Measurements from ENCODE around the gene RUNDC1.
A peak's percentile ranks its signal among the peaks of the same experiment; 100 is the strongest.
"Not testable (repeated sequence)": the region's sequence is repeated elsewhere in the genome, so short reads cannot be mapped to it uniquely, and the experiment has no call there.

Gene RUNDC1

GRCh38 chr17:42980274-42980765 is at the start of gene RUNDC1:
Gene RUNDC1, plus strand, starts transcription at chr17:42980565. Its CDS starts 12 bp downstream, at chr17:42980577.
- peak; percentile 77 for DNase-seq

- DNase-seq = peak; percentile 34
Observed at GRCh38 chr17:42937712-42938596, 42.4 kb upstream of the RUNDC1 start.

- DNase-seq = no peak
Observed at GRCh38 chr17:42944211-42944610, 36.2 kb upstream of the RUNDC1 start.

GRCh38 chr17:42946812-42947211 is 33.6 kb upstream of the RUNDC1 start:
- DNase-seq = no peak

GRCh38 chr17:42950044-42950783 is 30.2 kb upstream of the RUNDC1 start:
- DNase-seq = no peak

- DNase-seq = no peak
Observed at GRCh38 chr17:42953669-42954068, 26.7 kb upstream of the RUNDC1 start.

- DNase-seq = peak; percentile 92
Observed at GRCh38 chr17:42964161-42964932, 16.0 kb upstream of the RUNDC1 start, which contains the start of gene AARSD1. Gene AARSD1, minus strand, starts transcription at chr17:42964454. Its CDS starts 14 bp downstream, at chr17:42964440.

- DNase-seq = no peak
Observed at GRCh38 chr17:42967925-42968324, 12.4 kb upstream of the RUNDC1 start.

- DNase-seq = no peak
Observed at GRCh38 chr17:42969001-42969581, 11.3 kb upstream of the RUNDC1 start.

GRCh38 chr17:42971589-42971988 is 8.8 kb upstream of the RUNDC1 start:
- DNase-seq = no peak

GRCh38 chr17:42973323-42973722 is 7.0 kb upstream of the RUNDC1 start:
- DNase-seq = not testable (repeated sequence)

GRCh38 chr17:42975265-42975664 is 5.1 kb upstream of the RUNDC1 start:
- DNase-seq = no peak

- not testable (repeated sequence) for DNase-seq
Observed at GRCh38 chr17:42975701-42976100, 4.7 kb upstream of the RUNDC1 start.

- DNase-seq = peak; percentile 65
Observed at GRCh38 chr17:42979511-42980273, 673 bp upstream of the RUNDC1 start, which contains the start of gene PTGES3L. Gene PTGES3L, minus strand, starts transcription at chr17:42980080. Its CDS starts 27 bp downstream, at chr17:42980053.

GRCh38 chr17:42980766-42981397 is 517 bp downstream of the RUNDC1 start:
- peak; percentile 35 for DNase-seq

GRCh38 chr17:42982266-42982665 is 1.9 kb downstream of the RUNDC1 start:
- DNase-seq = no peak

- no peak for DNase-seq
Observed at GRCh38 chr17:42985225-42985624, 4.9 kb downstream of the RUNDC1 start.

- DNase-seq = no peak
Observed at GRCh38 chr17:42989141-42989540, 8.8 kb downstream of the RUNDC1 start.

GRCh38 chr17:42989726-42990652 is 9.6 kb downstream of the RUNDC1 start:
- no peak for DNase-seq

GRCh38 chr17:42991471-42991870 is 11.1 kb downstream of the RUNDC1 start:
- DNase-seq = no peak
